Stimulated activated CD4-positive, alpha-beta T cell treated with anti-CD3 and anti-CD28 coated beads, TNF-alpha, amount 100 ng/mL, for 24 hours (primary cell): Measurements from ENCODE around the gene SYN1.

Source experiments
- DNase-seq, 3 experiments: peaks; one replicate each; pipeline ENCODE4 v3.0.0-alpha.2; 2020; ENCODE audit warnings: low read depth in 3 of 3

The SYN1 gene

DNA sequence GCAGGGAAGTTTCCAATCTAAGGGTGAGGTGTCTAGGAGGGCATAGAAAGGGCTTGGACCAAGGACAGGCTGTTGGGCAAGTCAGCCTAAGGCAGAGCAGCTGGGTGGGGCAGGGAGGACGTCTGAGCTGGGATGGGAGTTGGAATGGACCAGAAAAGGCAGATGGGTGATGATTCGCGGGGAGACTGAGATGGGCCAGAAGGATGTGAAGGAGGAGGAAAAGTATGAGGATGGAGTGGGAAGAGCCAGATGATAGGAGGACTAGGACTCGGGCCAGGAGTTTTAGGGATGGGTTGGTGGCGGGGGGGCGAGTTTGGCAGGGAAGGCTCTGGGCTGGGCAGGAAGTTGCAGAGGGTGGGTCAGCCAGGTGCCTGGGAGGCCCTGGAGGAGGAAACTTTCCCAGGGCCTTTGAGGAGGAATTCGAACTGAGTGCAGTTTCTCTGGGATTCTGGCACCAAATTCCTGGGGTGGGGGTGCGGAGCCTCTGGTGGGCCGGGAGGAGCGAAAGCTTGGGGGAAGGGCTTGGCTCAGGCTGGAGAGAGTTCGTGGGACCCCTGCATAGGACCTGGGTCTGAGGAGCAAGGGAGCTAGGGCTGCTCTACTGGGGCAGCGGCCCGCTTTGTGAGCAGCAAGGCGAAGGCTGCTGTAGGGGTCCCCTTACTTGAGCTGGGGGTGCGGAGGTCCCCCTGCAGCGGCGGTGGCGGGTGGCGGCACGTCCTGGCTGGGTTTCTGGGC, 46.1 kb downstream of the SYN1 start:
- DNase-seq = no peak

DNA sequence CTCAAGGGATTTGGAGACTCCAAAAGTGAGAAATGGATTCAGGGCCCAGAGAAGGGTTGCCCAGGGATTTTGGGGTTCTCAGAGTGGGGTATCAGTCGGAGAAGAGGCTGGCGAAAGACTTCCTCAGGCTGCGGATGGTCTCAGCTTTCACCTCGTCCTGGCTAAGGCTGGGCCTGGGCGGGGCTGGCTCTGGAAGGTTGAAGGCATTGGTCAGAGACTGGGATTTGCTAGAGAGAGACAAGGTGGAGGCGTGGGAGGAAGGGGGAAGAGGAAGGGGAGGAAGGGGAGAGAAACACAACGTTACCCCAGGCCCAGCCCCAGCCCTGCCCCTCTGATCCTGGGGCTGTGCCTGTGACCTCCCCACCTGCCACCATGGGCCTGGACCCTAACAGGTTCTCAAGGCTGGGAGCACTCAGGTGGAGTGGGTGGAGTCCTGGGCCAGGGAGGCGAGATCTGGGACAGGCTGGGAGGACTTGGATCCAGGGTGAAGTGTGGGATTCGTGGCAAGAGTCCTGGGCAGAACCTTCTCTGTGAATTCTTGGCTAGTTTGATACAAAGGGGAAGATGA, 46.8 kb downstream of the SYN1 start:
- no peak for DNase-seq

DNA sequence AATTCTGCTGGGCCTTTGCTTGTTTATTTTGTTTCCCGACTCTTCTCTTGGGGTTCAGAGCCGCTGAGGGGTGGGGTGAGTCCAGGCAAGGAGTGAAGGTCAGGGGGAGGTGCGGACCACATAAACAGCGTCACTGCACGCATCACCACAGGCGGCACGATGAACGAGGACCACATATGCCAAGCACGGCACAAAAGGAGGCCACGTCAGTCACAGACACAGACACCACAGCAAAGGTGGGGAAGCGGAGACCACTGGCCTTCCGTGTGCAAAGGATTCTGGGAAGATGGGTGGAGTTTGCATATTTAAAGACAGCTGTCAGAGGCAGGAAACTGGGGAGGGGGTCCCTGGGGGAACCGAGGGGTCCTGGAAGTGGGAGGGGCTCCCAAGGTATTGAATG, 47.8 kb downstream of the SYN1 start:
- no peak for DNase-seq

DNA sequence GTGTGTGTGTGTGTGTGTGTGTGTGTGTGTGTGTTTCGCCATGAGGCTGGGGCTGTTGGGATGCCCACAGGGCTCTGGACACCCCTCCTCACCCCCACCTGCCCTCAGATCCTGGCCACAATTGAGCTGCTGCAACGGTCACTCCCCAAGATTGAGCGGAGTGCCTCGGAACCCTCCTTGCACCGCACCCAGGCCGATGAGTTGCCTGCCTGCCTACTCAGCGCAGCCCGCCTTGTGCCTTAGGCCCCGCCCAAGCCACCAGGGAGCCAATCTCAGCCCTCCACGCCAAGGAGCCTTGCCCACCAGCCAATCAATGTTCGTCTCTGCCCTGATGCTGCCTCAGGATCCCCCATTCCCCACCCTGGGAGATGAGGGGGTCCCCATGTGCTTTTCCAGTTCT, 48.4 kb downstream of the SYN1 start:
- no peak for DNase-seq

DNA sequence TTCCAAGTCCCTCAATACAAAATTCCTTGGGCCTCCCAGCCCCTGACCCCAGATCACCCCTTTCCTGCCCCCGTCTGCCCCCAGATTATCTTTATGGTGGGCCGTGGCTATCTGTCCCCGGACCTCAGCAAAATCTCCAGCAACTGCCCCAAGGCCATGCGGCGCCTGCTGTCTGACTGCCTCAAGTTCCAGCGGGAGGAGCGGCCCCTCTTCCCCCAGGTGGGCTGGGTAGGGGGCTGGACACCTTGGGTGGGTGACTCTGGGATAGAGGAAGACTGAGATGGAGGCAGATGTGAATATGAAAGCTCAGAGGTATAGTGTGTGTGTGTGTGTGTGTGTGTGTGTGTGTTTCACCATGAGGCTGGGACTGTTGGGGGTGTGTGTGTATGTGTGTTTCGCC, 48.9 kb downstream of the SYN1 start:
- DNase-seq = no peak

DNA sequence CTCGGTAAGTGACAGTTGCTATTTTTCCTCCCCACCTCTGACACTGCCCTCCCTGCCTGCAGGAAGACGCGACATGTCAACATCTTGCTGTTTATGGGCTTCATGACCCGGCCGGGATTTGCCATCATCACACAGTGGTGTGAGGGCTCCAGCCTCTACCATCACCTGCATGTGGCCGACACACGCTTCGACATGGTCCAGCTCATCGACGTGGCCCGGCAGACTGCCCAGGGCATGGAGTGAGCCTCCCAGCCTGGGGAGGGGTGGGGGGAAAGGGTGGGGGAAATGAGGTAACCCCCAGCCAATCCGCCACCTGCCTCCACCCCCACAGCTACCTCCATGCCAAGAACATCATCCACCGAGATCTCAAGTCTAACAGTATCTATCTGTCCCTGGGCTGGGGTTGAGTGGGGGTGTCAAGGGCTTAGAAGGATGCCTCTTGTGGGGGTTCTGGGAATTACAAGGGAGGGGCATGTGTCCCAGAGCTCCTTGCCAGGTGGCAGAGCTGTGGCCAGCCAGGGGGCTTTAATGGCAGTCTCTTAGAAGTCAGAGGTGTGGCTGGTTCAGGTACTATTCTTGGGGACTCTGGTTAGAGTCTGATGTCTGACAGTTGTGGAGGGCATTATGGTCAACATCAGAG, 50.9 kb downstream of the SYN1 start:
- DNase-seq = no peak

DNA sequence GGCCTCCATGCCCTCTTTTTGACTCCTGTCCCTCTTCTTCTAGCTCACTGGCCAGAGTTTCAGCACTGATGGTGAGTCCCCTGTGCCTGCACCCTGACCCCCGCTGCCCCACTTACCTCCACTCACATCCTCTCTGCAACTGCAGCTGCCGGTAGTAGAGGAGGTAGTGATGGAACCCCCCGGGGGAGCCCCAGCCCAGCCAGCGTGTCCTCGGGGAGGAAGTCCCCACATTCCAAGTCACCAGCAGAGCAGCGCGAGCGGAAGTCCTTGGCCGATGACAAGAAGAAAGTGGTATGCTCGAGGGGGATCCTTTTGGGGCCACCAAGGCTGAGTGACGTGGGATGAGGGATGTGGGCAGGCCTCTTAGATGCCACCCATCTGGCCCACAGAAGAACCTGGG, 52.8 kb downstream of the SYN1 start:
- no peak for DNase-seq

DNA sequence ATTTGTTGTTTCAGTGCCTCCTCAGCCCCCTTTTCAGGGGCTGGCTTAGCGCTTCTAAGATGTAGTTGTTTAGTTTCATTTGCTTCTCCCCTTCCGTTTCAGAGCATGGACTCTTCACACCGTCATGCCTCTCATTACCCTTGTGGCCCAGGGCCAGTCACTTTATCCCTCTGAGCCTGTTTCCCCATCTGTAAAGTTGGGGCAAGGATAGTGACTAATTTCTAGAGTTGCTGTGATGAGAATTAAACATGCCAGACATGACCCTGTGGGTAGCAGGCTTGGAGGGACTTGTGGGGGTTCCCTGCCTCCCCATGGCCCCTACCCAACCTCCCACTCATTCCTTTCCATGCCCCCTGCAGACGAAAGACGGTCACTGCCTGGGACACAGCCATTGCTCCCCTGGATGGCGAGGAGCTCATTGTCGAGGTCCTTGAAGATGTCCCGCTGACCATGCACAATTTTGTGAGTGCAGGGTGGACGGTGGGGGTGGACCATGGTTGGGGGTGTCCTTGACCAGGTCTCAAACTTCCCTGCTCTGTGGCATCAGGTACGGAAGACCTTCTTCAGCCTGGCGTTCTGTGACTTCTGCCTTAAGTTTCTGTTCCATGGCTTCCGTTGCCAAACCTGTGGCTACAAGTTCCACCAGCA, 55.1 kb downstream of the SYN1 start:
- no peak for DNase-seq

DNA sequence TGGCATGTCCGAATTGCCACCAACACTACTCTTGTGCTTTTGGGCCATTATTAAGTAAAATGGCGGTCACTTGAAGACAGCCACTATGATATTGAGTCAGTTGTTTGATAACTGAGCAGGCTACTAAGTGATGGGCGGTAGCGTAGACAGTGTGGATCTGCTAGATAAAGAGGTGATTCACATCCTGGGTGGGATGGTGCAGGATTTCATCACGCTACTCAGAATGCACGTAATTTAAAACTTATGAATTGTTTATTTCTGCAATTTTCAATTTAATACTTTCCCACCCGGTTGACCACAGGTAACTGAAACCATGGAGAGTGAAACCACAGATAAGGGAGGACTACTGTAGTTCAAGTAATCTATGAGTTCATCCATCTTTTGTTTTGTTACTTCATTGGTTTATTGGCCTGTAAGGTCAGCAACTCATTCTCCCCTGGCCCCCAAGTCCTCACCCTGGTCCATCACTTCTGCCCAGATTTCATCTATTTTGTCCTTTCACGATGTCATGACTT, 55.8 kb downstream of the SYN1 start:
- DNase-seq = no peak

DNA sequence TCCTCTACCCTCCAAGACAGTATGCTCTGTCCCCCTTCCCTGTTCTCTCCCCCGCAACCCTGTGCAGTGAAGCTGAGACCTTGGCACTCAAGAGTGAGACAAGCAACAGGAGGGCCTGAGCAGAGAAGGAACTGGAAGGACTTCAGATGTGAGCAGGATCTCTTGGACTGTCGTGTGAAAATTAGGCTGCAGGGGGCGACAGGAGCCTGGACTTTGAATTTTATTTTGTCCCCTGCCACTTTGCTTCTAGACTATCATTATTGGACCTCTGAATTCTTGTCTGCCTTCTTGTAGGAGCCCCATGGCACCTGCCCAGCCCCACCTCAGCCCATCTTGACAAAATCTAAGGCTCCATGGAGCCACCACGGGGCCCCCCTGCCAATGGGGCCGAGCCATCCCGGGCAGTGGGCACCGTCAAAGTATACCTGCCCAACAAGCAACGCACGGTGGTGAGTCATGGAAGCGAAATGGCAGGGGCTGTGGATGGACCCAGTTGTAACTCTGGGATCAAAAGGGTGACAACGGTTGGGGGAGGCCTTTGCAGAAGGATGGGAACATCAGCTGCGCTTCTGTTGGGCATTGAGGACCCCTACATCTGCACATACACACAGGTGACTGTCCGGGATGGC, 56.9 kb downstream of the SYN1 start:
- DNase-seq = no peak

DNA sequence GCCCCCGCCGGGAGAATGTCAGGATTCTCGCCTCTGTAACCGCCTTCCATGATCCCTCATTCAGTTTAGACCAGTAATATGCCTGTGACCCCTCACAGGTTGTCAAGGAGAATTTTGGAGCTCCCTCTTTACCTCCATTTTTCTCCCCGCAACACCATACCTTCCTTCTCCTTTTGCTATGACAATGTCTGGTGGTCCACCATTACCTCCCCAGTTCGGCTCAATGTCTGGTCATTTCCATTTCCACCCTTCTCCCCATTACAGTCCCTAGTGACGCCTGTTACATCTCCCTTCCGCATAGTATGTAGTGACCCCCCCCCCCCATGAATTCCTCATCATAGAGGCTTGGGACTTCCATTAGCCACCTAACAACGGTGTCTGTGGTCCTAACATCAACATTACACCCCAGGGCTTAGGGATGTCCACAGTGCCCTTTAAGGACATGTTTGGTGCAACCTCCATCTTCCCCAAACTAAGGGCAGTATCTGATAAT, 58.0 kb downstream of the SYN1 start:
- no peak for DNase-seq

DNA sequence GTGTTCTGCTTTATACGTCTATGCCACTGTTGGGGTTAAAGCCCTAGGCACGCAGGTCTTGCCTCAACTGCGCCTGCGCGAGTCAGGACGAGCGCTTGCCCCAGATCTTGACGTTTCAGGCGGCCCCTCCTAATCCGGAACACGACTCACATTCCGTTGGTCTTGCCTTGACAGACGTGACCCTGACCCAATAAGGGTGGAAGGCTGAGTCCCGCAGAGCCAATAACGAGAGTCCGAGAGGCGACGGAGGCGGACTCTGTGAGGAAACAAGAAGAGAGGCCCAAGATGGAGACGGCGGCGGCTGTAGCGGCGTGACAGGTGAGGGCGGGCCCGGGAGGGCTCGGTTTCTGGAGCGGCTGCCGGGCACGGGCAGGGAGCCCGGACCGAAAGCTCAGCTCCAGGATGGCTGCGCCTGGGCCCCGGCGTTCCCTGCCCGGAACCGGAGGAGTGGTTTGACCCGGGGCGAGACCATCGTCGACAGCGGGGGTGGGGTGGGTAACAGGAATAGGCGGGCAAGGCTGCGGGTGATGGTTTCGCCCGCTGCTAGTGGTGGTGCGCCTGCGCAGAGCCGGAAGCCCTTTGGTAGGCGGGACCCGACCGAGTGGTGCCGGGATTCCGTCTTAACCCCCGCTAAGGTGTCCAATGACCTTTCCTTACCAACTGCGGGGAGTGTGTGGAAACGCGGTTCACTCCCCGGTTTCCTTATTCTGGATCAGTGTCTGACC, 58.6 kb downstream of the SYN1 start, which contains the start of gene ARAF:
TSS of gene ARAF (plus strand) at position 272 of the 725 bp plus-strand sequence. CDS start 1,763 bp downstream, outside the sequence.
- peak; percentile 81 to 93 (median 91) for DNase-seq

DNA sequence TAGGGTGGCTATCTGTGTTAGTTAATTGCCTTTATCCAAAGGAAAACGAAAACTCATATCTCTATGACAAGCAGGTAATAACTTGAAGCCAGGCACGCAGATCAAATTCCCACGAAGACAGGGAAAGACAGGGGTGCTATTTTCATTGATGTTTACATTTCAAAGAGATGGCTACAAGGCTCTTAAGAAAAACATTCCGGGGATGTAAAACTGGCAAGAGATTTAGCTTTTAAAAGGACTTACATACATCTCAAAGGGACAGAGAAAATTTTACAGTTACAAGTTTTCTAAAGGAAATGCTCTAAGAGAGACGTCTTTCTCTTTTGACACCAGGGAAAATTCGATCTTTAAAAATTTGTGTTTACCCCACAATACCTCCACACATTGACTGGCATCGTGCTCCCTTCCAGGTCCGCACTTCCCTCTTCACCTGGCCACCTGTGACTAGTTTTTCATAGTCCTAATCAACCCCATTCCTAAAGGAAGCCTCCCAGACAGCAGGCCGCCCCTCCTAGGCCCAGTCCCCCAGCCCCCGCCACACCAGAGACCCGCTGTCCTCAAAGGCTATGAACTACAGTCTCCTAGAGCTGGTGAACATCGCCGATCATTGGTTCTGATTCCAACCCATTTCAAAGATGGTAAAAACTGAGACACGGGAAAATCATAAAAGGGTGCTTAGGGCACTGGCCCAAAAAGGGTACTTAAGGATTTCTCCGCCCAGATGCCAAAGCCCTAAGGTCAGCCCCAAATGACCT, 59.3 kb downstream of the SYN1 start:
- DNase-seq = no peak

DNA sequence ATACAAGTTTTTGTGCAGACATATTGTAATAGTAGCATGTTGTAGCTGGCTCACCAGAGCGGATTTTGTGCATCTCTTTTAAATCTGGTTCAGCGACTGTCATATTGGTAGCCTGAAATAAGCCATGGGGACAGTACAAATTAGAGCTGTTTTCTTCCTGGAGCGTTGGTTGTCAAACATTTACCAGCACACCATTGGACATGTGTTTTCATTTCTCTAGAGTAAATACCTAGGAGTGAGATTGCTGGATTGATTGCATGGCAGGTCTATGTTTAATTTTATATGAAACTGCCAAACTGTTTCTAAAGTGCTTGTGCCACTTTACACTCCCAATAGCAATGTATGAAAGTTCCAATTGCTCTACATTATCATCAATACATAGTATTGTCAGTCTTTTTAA, 61.2 kb downstream of the SYN1 start:
- DNase-seq = no peak

DNA sequence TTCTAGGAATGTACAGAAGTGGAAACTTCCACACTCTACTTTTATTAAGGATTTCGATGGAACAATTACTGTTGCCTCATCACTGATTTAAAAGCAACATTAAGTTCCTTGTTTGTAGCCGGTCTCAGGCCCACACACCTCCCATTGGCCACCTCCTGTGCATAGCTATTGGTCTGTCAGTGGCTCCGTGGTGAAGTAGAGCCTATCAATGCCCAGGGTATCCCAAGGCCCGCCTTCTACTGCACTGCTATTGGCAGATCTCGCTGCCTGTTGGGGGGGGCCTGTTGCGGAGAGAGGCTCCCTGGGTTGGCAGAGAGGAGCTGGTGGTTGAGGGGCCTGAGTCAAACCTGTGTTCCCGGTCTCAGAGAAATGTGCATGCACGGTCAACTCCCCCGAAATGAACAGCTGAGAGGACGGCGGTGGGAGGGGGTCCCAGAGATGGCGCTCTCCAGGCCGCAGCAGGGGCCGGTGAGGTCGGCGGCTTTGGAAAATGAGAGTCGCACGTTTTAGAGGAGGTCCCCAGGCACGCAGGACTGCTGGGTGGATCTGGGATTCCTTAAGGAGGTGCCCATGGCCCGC, 63.5 kb downstream of the SYN1 start:
- peak; percentile 55 to 78 (median 58) for DNase-seq

DNA sequence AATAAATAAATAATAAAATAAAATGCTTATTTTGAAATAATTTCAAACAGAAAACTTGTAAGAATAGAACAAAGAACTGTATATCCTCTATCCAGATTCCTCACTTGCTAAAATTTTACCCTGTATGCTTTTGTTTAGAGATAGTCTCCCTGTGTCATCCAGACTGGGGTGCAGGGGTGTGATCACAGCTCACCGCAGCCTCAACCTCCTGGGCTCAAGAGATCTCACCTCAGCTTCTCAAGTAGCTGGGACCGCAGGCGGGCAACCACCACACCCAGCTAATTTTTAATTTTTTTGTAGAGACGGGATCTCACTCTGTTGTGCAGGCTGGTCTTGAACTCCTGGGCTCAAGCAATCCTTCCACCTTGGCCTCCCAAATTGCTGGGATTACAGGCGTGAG, 76.2 kb downstream of the SYN1 start:
- DNase-seq = no peak

DNA sequence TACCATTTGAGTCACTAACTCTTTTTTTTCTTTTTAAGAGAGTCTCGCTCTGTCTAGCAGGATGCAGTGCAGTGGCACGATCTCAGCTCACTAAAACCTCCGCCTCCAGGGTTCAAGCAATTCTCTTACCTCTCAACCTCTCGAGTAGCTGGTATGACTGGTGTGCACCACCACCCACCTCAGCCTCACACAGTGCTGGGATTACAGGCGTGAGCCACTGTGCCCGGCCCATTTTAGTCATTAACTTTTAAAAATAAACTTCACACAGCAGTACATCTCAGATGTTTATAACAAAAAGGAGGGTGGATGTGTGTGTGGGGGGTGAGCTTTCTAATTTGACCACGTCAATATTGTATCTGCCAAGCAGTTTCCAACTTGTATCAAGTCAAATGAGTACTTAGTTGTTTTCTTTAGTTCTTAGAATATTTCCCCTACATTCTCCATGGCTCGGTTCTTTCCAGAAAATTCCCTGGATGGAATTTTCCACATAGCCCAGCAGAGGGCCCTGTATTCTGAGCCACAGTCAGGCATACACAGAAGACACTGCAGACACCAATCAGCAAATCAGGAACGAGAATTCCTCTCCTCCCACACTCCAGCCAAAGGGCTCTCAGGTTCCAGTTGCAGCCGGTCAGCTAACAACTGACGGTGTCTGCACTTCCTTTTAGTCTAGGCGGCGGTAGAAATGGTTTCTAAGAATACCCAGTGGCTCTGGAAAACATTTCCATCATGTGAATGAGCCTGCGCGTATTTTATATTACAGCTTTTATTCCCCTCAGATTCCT, 78.7 kb downstream of the SYN1 start:
- no peak for DNase-seq

DNA sequence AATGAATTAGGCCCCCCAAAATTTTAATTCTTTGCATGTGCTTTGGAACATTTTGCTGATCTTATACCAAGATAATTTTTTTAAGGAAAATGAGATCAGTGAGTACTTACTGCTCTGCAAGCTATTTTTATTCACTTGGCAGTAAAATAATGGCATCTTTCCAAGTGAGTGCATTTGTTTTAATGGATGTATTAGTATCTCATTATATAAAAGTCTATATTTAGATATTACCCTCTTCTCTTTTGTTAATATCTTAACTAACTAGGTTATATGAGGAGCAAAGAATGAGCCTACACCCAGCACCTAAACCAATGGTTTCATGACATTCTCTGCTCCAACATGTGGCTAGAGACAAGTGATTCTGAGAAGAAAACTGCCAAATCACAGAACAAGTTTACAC, 79.8 kb downstream of the SYN1 start:
- no peak for DNase-seq

DNA sequence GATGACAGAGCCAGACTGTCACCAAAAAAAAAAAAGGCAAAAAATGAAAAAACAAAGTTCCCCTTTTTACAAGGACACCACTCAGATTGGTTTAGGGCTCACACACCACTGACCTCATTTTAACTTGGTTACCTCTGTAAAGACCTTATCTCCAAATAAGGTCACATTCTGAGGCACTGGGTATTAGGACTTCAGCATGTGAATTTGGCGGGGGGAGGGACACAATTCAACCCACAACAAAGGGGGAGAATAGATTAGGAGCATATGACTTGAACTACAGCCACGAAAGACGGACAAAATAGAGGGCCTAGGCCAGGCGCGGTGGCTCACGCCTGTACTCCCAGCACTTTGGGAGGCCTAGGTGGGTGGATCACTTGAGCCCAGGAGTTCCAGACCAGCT, 89.6 kb downstream of the SYN1 start:
- no peak for DNase-seq
